ENCODE measurements around the gene TEPSIN. TPM values are rescaled to one million over a fixed set of nuclear protein-coding genes. Genes with fewer than 3 reads are reported as not detected.

Gene TEPSIN
- total and polyA plus RNA-seq, 2 of the 8 experiments (the other 6 are each of a cell fraction or from before 2014, with no cell fraction given) = 22.9 to 28.0 TPM

DNA sequence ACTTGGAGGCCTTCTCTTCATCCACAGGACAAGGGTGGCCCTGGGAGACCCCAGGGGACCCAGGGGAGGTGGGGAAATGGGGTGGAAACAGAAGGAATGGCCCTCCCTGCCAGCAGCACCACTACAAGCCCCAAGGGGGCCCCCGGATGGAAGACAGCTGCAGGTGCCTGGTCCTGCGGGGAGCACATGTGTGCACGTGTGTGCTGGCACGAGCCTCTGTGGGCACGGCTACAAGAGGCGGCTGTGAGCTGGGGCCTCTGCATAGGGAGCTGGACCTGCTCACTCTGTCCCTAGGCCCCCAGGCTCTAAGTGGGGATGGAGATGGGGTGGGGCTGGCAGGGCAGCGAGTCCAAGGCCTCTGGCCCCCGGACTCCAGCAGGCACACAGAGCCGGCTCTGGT, 59.6 kb downstream of the TEPSIN start:
- Histone ChIP-seq H4K91ac (replicated peaks; ENCODE audit: insufficient read length, low read length) (no peak overlapping the region), H3K23me2 (ENCODE audit: low read depth, low read length) (no peaks in the 10 kb centered on the region), H2AK5ac (ENCODE audit: low read depth, low read length) (no peak overlapping the region), H2BK5ac (ENCODE audit: low read depth, low read length) (no peak overlapping the region), H2BK120ac (replicated peaks; ENCODE audit: low read depth, low read length) (no peak overlapping the region), H3K79me1 (ENCODE audit: low read depth, low read length) (no peaks in the 10 kb centered on the region), H2BK20ac (ENCODE audit: low read length) (no peak overlapping the region), H4K20me1 (replicated peaks in 1 of 2; ENCODE audit: control insufficient read depth in 1 of 2, insufficient read depth in 2 of 2, low read length in 2 of 2) (peaks cover 0 to 2% of the 10 kb centered on the region in 2 experiments), H3K9ac (replicated peaks in 1 of 4; ENCODE audit: extremely low read depth in 1 of 4, low read depth in 3 of 4, low read length in 3 of 4) (no peak overlapping the region), H3K23ac (ENCODE audit: insufficient read length) (no peak overlapping the region), H3K79me2 (ENCODE audit: control insufficient read depth in 1 of 2, insufficient read depth in 2 of 2, low read length in 2 of 2) (no peaks in the 10 kb centered on the region), H3K14ac (ENCODE audit: insufficient read length) (no peak overlapping the region), H4K5ac (ENCODE audit: insufficient read length, low read depth, low read length) (no peak overlapping the region), H4K8ac (ENCODE audit: extremely low read depth, insufficient read depth, low read length) (no peak overlapping the region), H3K4ac (replicated peaks; ENCODE audit: insufficient read length, low read depth, low read length) (no peak overlapping the region), H3K4me2 (ENCODE audit: insufficient read depth in 1 of 2, low read depth in 2 of 2, low read length in 2 of 2) (no peak overlapping the region), H3K36me3 (ENCODE audit: control insufficient read depth in 2 of 4, insufficient read depth in 4 of 4, low read length in 3 of 4) (no peaks in the 10 kb centered on the region), H3K56ac (replicated peaks; ENCODE audit: insufficient read length, low read depth, low read length) (no peak overlapping the region), H2BK12ac (ENCODE audit: low read depth, low read length) (no peak overlapping the region), H3K4me1 (replicated peaks in 1 of 4; ENCODE audit: control insufficient read depth in 3 of 4, insufficient read depth in 4 of 4, low read length in 3 of 4) (peaks cover 0 to under 1% (median 0%) of the 10 kb centered on the region in 4 experiments; a peak in 1 of 7 replicates), H3K4me3 (ENCODE audit: extremely low read depth in 1 of 4, insufficient read depth in 2 of 4, low read depth in 3 of 4, low read length in 4 of 4) (no peak overlapping the region), H3K27me3 (replicated peaks in 1 of 4; ENCODE audit: control insufficient read depth in 3 of 4, extremely low read depth in 1 of 4, insufficient read depth in 3 of 4, low read length in 3 of 4) (no peaks in the 10 kb centered on the region), H2BK15ac (ENCODE audit: low read length) (no peak overlapping the region), H3K18ac (ENCODE audit: extremely low read depth, low read length) (no peak overlapping the region), H3K27ac (ENCODE audit: low read depth, low read length) (no peak overlapping the region), H2AFZ (ENCODE audit: low read length) (no peak overlapping the region), H3K9me3 (ENCODE audit: insufficient read depth in 2 of 2, low read depth in 1 of 2, low read length in 1 of 2) (no peaks in the 10 kb centered on the region; a peak in 1 of 4 replicates)
- DNase-seq (ENCODE audit: low read depth in 1 of 2, low spot score in 2 of 2) (no peak), FAIRE-seq (no peak)
- WGBS, 2 experiments (ENCODE audit: extremely low coverage in 1 of 2, insufficient coverage in 1 of 2, insufficient read length in 1 of 2, insufficient replicate concordance in 2 of 2, low coverage in 1 of 2, low lambda C conversion rate in 2 of 2, missing lambda C conversion rate in 1 of 2) = 97% methylated on average over 6 of the region's 9 CpGs; no CpG with 5 or more reads in 1 of the 2 experiments
- ChIA-PET POLR2A (ENCODE audit: partially characterized antibody) (interaction anchor here (1.3 to 1.6 kb wide), 3 partner anchors 8 to 18 kb away, joined by 3 to 5 read pairs (median 4); no protein-coding TSS in a partner anchor), CTCF (ENCODE audit: partially characterized antibody) (interaction anchor here (0.7 to 3.2 kb wide), 14 partner anchors 11 to 74 kb away, joined by 3 to 13 read pairs (median 3); no protein-coding TSS in a partner anchor)
- TF ChIP-seq YY1 (IDR thresholded peaks at IDR 0.05; ENCODE audit: low read depth, low read length) (no peak), TAF1 (IDR thresholded peaks at IDR 0.05; ENCODE audit: low read depth, low read length) (no peak), HDAC2 (IDR thresholded peaks at IDR 0.05; ENCODE audit: borderline replicate concordance in 1 of 2, low read depth in 2 of 2, low read length in 2 of 2) (no peak), CHD2 (IDR thresholded peaks at IDR 0.05; ENCODE audit: low read length) (no peak), POU5F1 (IDR thresholded peaks at IDR 0.05; ENCODE audit: low read depth, low read length) (no peak), SAP30 (IDR thresholded peaks at IDR 0.05; ENCODE audit: insufficient read depth, insufficient replicate concordance, low read length) (no peak), CEBPB (IDR thresholded peaks at IDR 0.05; ENCODE audit: low read depth, low read length) (no peak), HDAC6 (IDR thresholded peaks at IDR 0.05; ENCODE audit: low read depth, low read length) (no peak), SUZ12 (IDR thresholded peaks at IDR 0.05; ENCODE audit: low read length) (no peak), KDM1A (IDR thresholded peaks at IDR 0.05; ENCODE audit: borderline replicate concordance, low read length) (no peak), CBX5 (IDR thresholded peaks at IDR 0.05; ENCODE audit: low read depth, low read length) (no peak), RXRA (IDR thresholded peaks at IDR 0.05; ENCODE audit: insufficient read depth, low read depth, low read length) (no peak), NRF1 (IDR thresholded peaks at IDR 0.05; ENCODE audit: low read depth, low read length) (no peak)
- TF ChIP-seq, protein P1, sequence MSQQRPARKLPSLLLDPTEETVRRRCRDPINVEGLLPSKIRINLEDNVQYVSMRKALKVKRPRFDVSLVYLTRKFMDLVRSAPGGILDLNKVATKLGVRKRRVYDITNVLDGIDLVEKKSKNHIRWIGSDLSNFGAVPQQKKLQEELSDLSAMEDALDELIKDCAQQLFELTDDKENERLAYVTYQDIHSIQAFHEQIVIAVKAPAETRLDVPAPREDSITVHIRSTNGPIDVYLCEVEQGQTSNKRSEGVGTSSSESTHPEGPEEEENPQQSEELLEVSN (IDR thresholded peaks at IDR 0.05) = no peak

Data from H1 (cell line).